Neural progenitor cell (in vitro differentiated cells): ENCODE measurements around the gene SMIM15. TPM values are rescaled to one million over a fixed set of nuclear protein-coding genes. Genes with fewer than 3 reads are reported as not detected.

ENCODE experiments used
- total RNA-seq: library from RNA; depleted of rRNA; stranded (reverse); fragments of >200 nt; gene quantifications from 2 replicates; pipeline ENCODE4 v1.2.3, GENCODE V29; 2015; ENCODE audit warnings: low replicate concordance

Gene SMIM15
- total RNA-seq, 1 donor from 2014 or later: 40.9 TPM

Other genes starting within 250 kb of the SMIM15 start
- gene ERCC8, start 217.4 kb downstream of the SMIM15 start, total RNA-seq: 43.7 and 48.0 TPM in 2 replicates
- gene NDUFAF2, start 217.3 kb downstream of the SMIM15 start, total RNA-seq: 28.8 and 42.1 TPM in 2 replicates
- 25.3 and 32.2 TPM in 2 replicates for gene ZSWIM6, start 169.8 kb upstream of the SMIM15 start, total RNA-seq